ENCODE data around the gene HELZ. TPM values are rescaled to one million over a fixed set of nuclear protein-coding genes. Genes with fewer than 3 reads are reported as not detected.

HELZ gene
- total RNA-seq, 1 donor from 2014 or later, result 53.4 TPM

DNA sequence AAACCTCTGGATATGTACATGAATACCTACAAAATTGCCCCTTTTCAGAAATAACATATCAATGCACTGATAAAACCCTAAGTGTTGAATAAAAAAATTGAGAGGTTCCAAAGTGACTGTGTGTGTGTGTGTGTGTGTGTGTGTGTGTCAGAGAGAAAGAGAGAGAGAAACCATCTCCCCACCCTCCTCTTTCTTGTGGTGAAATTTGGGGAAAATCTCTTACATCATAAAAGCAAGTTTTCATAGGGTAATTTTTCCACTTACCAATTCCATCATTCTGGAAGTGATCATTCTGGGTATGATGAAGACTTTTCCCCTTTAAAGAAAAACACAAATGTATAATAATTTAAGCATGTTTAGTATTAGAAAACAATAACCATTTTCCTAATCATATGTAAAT is 121.3 kb downstream of the HELZ start:
- H3K79me2 ChIP-seq (ENCODE audit: insufficient read depth, low read length), result no peaks in the 10 kb centered on the region
- DNase-seq (ENCODE audit: low read depth) (no peak), FAIRE-seq (no peak)
- Mint-ChIP-seq H3K27me3 (ENCODE audit: low read depth, unreplicated experiment) (no peaks in the 10 kb centered on the region), H3K36me3 (ENCODE audit: low read depth, unreplicated experiment) (peaks cover 9% of the 10 kb centered on the region), H3K27ac (ENCODE audit: unreplicated experiment) (no peak overlapping the region), H3K9me3 (ENCODE audit: unreplicated experiment) (no peaks in the 10 kb centered on the region), H3K4me3 (ENCODE audit: unreplicated experiment) (no peak overlapping the region), H3K4me1 (ENCODE audit: low read depth, unreplicated experiment) (no peaks in the 10 kb centered on the region)
- no peaks in the 10 kb centered on the region for H3K27me3 ChIP-seq (ENCODE audit: insufficient read depth, low read length)
- peaks cover 2% of the 10 kb centered on the region for H4K20me1 ChIP-seq (ENCODE audit: insufficient read depth, low read length)
- no peak overlapping the region for H3K4me2 ChIP-seq (ENCODE audit: low read length)
- no peak overlapping the region for H3K4me3 ChIP-seq (ENCODE audit: insufficient read depth, low read depth, low read length)
- H3K9me3 ChIP-seq (ENCODE audit: insufficient read depth, low read depth, low read length), result no peaks in the 10 kb centered on the region
- no peak overlapping the region for H3K27ac ChIP-seq (ENCODE audit: low read depth, low read length)
- H3K36me3 ChIP-seq (ENCODE audit: insufficient read depth, low read length), result peaks cover 16% of the 10 kb centered on the region
- no peak overlapping the region for H2AFZ ChIP-seq (ENCODE audit: low read depth, low read length)
- TF ChIP-seq EZH2 (IDR thresholded peaks at IDR 0.05; ENCODE audit: insufficient read depth, low read length), result no peak
- no peak overlapping the region for H3K9ac ChIP-seq (ENCODE audit: low read length)
- no peaks in the 10 kb centered on the region for H3K4me1 ChIP-seq (ENCODE audit: insufficient read depth, low read length)

DNA sequence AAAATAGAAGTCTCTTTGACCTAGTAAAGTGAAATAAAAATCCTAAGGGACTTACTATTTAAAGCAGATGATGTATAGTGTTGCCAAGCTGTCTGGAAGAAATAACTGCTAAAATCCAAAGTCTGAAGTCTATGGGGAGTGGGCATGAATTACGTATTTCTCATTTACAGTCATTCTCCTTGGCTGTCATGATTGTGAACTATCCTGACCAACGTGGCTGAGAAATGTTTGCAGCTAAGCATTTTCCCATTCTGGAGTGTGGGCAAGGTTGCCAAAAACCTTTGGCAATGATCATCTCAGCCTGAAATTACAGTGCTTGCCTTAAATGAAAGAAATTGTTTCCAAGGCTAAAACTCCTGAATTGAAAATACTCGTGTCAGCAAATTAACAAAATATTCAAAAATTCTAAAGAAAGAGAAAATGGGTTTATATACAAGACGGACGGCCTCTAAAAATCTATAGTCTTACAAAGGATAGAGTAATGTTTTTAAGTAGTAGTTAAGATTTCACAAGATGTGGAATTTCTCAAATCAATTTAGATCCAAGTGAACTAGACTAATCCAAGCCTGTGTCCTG is 123.6 kb downstream of the HELZ start:
- H3K27me3 Mint-ChIP-seq (ENCODE audit: low read depth, unreplicated experiment), result no peaks in the 10 kb centered on the region
- H2AFZ ChIP-seq (ENCODE audit: low read depth, low read length), result no peak overlapping the region
- TF ChIP-seq, protein P1, sequence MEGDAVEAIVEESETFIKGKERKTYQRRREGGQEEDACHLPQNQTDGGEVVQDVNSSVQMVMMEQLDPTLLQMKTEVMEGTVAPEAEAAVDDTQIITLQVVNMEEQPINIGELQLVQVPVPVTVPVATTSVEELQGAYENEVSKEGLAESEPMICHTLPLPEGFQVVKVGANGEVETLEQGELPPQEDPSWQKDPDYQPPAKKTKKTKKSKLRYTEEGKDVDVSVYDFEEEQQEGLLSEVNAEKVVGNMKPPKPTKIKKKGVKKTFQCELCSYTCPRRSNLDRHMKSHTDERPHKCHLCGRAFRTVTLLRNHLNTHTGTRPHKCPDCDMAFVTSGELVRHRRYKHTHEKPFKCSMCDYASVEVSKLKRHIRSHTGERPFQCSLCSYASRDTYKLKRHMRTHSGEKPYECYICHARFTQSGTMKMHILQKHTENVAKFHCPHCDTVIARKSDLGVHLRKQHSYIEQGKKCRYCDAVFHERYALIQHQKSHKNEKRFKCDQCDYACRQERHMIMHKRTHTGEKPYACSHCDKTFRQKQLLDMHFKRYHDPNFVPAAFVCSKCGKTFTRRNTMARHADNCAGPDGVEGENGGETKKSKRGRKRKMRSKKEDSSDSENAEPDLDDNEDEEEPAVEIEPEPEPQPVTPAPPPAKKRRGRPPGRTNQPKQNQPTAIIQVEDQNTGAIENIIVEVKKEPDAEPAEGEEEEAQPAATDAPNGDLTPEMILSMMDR (IDR thresholded peaks at IDR 0.05; ENCODE audit: insufficient read depth, low read depth, low read length), result no peak
- TF ChIP-seq EZH2 (IDR thresholded peaks at IDR 0.05; ENCODE audit: insufficient read depth, low read length), result no peak
- peaks cover 4% of the 10 kb centered on the region for H3K79me2 ChIP-seq (ENCODE audit: insufficient read depth, low read length)
- no peaks in the 10 kb centered on the region for H3K4me1 ChIP-seq (ENCODE audit: insufficient read depth, low read length)
- H3K27ac ChIP-seq (ENCODE audit: low read depth, low read length), result no peak overlapping the region
- H3K9ac ChIP-seq (ENCODE audit: low read length), result no peak overlapping the region
- FAIRE-seq (no peak), DNase-seq (ENCODE audit: low read depth) (no peak)
- H3K4me1 Mint-ChIP-seq (ENCODE audit: low read depth, unreplicated experiment), result no peaks in the 10 kb centered on the region
- H4K20me1 ChIP-seq (ENCODE audit: insufficient read depth, low read length), result peaks cover 2% of the 10 kb centered on the region
- H3K4me3 ChIP-seq (ENCODE audit: insufficient read depth, low read depth, low read length), result no peak overlapping the region
- H3K27ac Mint-ChIP-seq (ENCODE audit: unreplicated experiment), result no peak overlapping the region
- H3K9me3 Mint-ChIP-seq (ENCODE audit: unreplicated experiment), result peaks cover 2% of the 10 kb centered on the region
- no peaks in the 10 kb centered on the region for H3K9me3 ChIP-seq (ENCODE audit: insufficient read depth, low read depth, low read length)
- H3K4me2 ChIP-seq (ENCODE audit: low read length), result no peak overlapping the region
- H3K36me3 ChIP-seq (ENCODE audit: insufficient read depth, low read length), result peaks cover 13% of the 10 kb centered on the region
- no peaks in the 10 kb centered on the region for H3K27me3 ChIP-seq (ENCODE audit: insufficient read depth, low read length)
- H3K36me3 Mint-ChIP-seq (ENCODE audit: low read depth, unreplicated experiment), result peaks cover 11% of the 10 kb centered on the region
- no peak overlapping the region for H3K4me3 Mint-ChIP-seq (ENCODE audit: unreplicated experiment)

DNA sequence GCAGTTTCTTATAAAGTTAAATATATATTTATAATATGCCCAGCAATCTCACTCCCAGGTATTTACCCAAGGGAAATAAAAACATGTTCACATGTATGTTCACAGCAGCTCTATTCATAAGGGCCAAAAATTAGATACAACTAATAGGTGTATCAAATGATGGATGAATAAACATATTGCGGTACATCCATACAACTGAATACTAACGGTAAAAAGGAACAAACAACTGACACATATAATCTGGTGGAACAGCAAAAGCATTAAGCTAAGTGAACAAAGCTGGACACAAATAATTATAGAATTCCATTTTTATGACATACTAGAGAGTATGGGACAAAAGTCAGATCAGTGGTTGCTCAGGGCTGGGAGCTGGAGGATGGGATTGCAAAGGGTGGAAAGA is 125.9 kb downstream of the HELZ start:
- Mint-ChIP-seq H3K36me3 (ENCODE audit: low read depth, unreplicated experiment) (peaks cover 10% of the 10 kb centered on the region), H3K27me3 (ENCODE audit: low read depth, unreplicated experiment) (no peaks in the 10 kb centered on the region), H3K27ac (ENCODE audit: unreplicated experiment) (no peak overlapping the region), H3K4me1 (ENCODE audit: low read depth, unreplicated experiment) (no peaks in the 10 kb centered on the region), H3K9me3 (ENCODE audit: unreplicated experiment) (peaks cover 2% of the 10 kb centered on the region), H3K4me3 (ENCODE audit: unreplicated experiment) (no peak overlapping the region)
- no peaks in the 10 kb centered on the region for H3K9me3 ChIP-seq (ENCODE audit: insufficient read depth, low read depth, low read length)
- H3K4me2 ChIP-seq (ENCODE audit: low read length), result no peak overlapping the region
- H3K4me1 ChIP-seq (ENCODE audit: insufficient read depth, low read length), result no peaks in the 10 kb centered on the region
- H3K9ac ChIP-seq (ENCODE audit: low read length), result no peak overlapping the region
- DNase-seq (ENCODE audit: low read depth), result no peak
- no peaks in the 10 kb centered on the region for H3K27me3 ChIP-seq (ENCODE audit: insufficient read depth, low read length)
- no peak for FAIRE-seq
- no peaks in the 10 kb centered on the region for H4K20me1 ChIP-seq (ENCODE audit: insufficient read depth, low read length)
- H3K4me3 ChIP-seq (ENCODE audit: insufficient read depth, low read depth, low read length), result no peak overlapping the region
- TF ChIP-seq EZH2 (IDR thresholded peaks at IDR 0.05; ENCODE audit: insufficient read depth, low read length), result no peak
- TF ChIP-seq, protein P1 (IDR thresholded peaks at IDR 0.05; ENCODE audit: insufficient read depth, low read depth, low read length), result no peak
- no peak overlapping the region for H2AFZ ChIP-seq (ENCODE audit: low read depth, low read length)
- no peak overlapping the region for H3K27ac ChIP-seq (ENCODE audit: low read depth, low read length)
- peaks cover 13% of the 10 kb centered on the region for H3K36me3 ChIP-seq (ENCODE audit: insufficient read depth, low read length)
- peaks cover 4% of the 10 kb centered on the region for H3K79me2 ChIP-seq (ENCODE audit: insufficient read depth, low read length)
